GM08714 (cell line): ENCODE results near the gene KCNJ18.
"Not testable (repeated sequence)": the region's sequence is repeated elsewhere in the genome, so short reads cannot be mapped to it uniquely, and the experiment has no call there.

Source experiments
- H3K4me3 ChIP-seq: fragments of 200-500 bp; sonication (Bioruptor generic); 2 replicates; pipeline ENCODE4 v1.5.1; 2014; ENCODE audit warnings: mild to moderate bottlenecking, low read length, inconsistent platforms
- ZNF274 ChIP-seq: IDR thresholded peaks from 2 replicates; pipeline ENCODE4 v1.6.1; 2012; ENCODE audit warnings: mild to moderate bottlenecking, low read depth, low read length

The KCNJ18 gene

GRCh38 chr17:21702940-21703640 lies 10.8 kb downstream of the KCNJ18 start:
- not testable (repeated sequence) for H3K4me3 ChIP-seq

- not testable (repeated sequence) for H3K4me3 ChIP-seq
Observed at GRCh38 chr17:21703891-21704872, 11.9 kb downstream of the KCNJ18 start.

- no peak for TF ChIP-seq ZNF274
- H3K4me3 ChIP-seq, result no peak overlapping the region
Observed at GRCh38 chr17:21705021-21705601, 12.8 kb downstream of the KCNJ18 start.

- H3K4me3 ChIP-seq, result not testable (repeated sequence)
Observed at GRCh38 chr17:21705746-21706145, 13.4 kb downstream of the KCNJ18 start.

- not testable (repeated sequence) for H3K4me3 ChIP-seq
Observed at GRCh38 chr17:21706546-21706945, 14.2 kb downstream of the KCNJ18 start.

- H3K4me3 ChIP-seq, result not testable (repeated sequence)
Observed at GRCh38 chr17:21707131-21707530, 14.8 kb downstream of the KCNJ18 start.

- H3K4me3 ChIP-seq, result not testable (repeated sequence)
Observed at GRCh38 chr17:21707711-21708611, 15.6 kb downstream of the KCNJ18 start.

GRCh38 chr17:21708612-21709535 lies 16.6 kb downstream of the KCNJ18 start:
- H3K4me3 ChIP-seq, result not testable (repeated sequence)

GRCh38 chr17:21709994-21710393 lies 17.7 kb downstream of the KCNJ18 start:
- H3K4me3 ChIP-seq, result not testable (repeated sequence)

- H3K4me3 ChIP-seq, result not testable (repeated sequence)
Observed at GRCh38 chr17:21710486-21710885, 18.2 kb downstream of the KCNJ18 start.

GRCh38 chr17:21711182-21711581 lies 18.9 kb downstream of the KCNJ18 start:
- no peak overlapping the region for H3K4me3 ChIP-seq
- no peak for TF ChIP-seq ZNF274

- not testable (repeated sequence) for H3K4me3 ChIP-seq
Observed at GRCh38 chr17:21713020-21713419, 20.7 kb downstream of the KCNJ18 start.

GRCh38 chr17:21713631-21714030 lies 21.3 kb downstream of the KCNJ18 start:
- not testable (repeated sequence) for H3K4me3 ChIP-seq

GRCh38 chr17:21714676-21715075 lies 22.4 kb downstream of the KCNJ18 start:
- H3K4me3 ChIP-seq, result not testable (repeated sequence)

GRCh38 chr17:21715877-21716276 lies 23.6 kb downstream of the KCNJ18 start:
- H3K4me3 ChIP-seq, result not testable (repeated sequence)

GRCh38 chr17:21718971-21719370 lies 26.6 kb downstream of the KCNJ18 start:
- H3K4me3 ChIP-seq, result not testable (repeated sequence)

- H3K4me3 ChIP-seq, result not testable (repeated sequence)
Observed at GRCh38 chr17:21719511-21720226, 27.3 kb downstream of the KCNJ18 start.

- H3K4me3 ChIP-seq, result not testable (repeated sequence)
Observed at GRCh38 chr17:21720566-21720965, 28.2 kb downstream of the KCNJ18 start.

GRCh38 chr17:21722268-21722667 lies 29.9 kb downstream of the KCNJ18 start:
- not testable (repeated sequence) for H3K4me3 ChIP-seq
